Prostate gland (tissue), 2 donors: ENCODE results near the gene PALB2.

Experiments used
- CTCF ChIP-seq, 4 experiments: fragments of 200-600 bp in 2 of 4; fragments of 450-650 bp in 2 of 4; sonication (generic) in 2 of 4; IDR thresholded peaks; 1 replicate in 3 of 4; 2 replicates in 1 of 4; pipeline ENCODE4 v1.5.1; 2016 to 2019; ENCODE audit warnings: antibody characterized with exemption in 4 of 4, mild to moderate bottlenecking in 2 of 4, moderate library complexity in 2 of 4
- POLR2AphosphoS5 ChIP-seq: sonication (generic); formaldehyde crosslinking; IDR thresholded peaks from one replicate; pipeline ENCODE4 v1.6.1; 2017; ENCODE audit warnings: antibody characterized with exemption

GRCh38 chr16:23584186-23585076, 56.7 kb downstream of the PALB2 start:
- TF ChIP-seq POLR2AphosphoS5 (no peak), CTCF (IDR thresholded peaks at IDR 0.05) (no peak)
